GM04504 (cell line): ENCODE measurements around the gene P3H2.

Source experiments
- DNase-seq: peaks from one replicate; pipeline ENCODE4 v3.0.0-alpha.2; 2012; ENCODE audit warnings: low read depth

P3H2 gene

GRCh38 chr3:190125436-190126068, 4.9 kb upstream of the P3H2 start:
- no peak for DNase-seq

- no peak for DNase-seq
Observed at GRCh38 chr3:190124067-190124466, 3.4 kb upstream of the P3H2 start.

GRCh38 chr3:190122198-190122771, 1.6 kb upstream of the P3H2 start:
- no peak for DNase-seq

- no peak for DNase-seq
Observed at GRCh38 chr3:190121383-190121782, 686 bp upstream of the P3H2 start.

GRCh38 chr3:190121061-190121377, 322 bp upstream of the P3H2 start:
- DNase-seq, result no peak

- DNase-seq, result no peak
Observed at GRCh38 chr3:190119461-190120268, 1.0 kb downstream of the P3H2 start.

GRCh38 chr3:190118438-190118837, 2.3 kb downstream of the P3H2 start:
- no peak for DNase-seq

- no peak for DNase-seq
Observed at GRCh38 chr3:190117981-190118380, 2.7 kb downstream of the P3H2 start.

- DNase-seq, result no peak
Observed at GRCh38 chr3:190116551-190117067, 4.1 kb downstream of the P3H2 start.

GRCh38 chr3:190110826-190111225, 9.9 kb downstream of the P3H2 start:
- DNase-seq, result no peak

- no peak for DNase-seq
Observed at GRCh38 chr3:190109441-190109840, 11.3 kb downstream of the P3H2 start.

- DNase-seq, result no peak
Observed at GRCh38 chr3:190108804-190109203, 11.9 kb downstream of the P3H2 start.

- peak; percentile 57 for DNase-seq
Observed at GRCh38 chr3:190105876-190106275, 14.8 kb downstream of the P3H2 start.

- no peak for DNase-seq
Observed at GRCh38 chr3:190101320-190102011, 19.2 kb downstream of the P3H2 start.

- no peak for DNase-seq
Observed at GRCh38 chr3:190099099-190099498, 21.6 kb downstream of the P3H2 start.

- DNase-seq, result no peak
Observed at GRCh38 chr3:190097617-190098016, 23.1 kb downstream of the P3H2 start.

- no peak for DNase-seq
Observed at GRCh38 chr3:190097025-190097424, 23.7 kb downstream of the P3H2 start.

GRCh38 chr3:190096345-190096744, 24.4 kb downstream of the P3H2 start:
- DNase-seq, result no peak

GRCh38 chr3:190094160-190094718, 26.5 kb downstream of the P3H2 start:
- no peak for DNase-seq

- DNase-seq, result no peak
Observed at GRCh38 chr3:190092250-190092649, 28.4 kb downstream of the P3H2 start.

- no peak for DNase-seq
Observed at GRCh38 chr3:190089711-190090110, 31.0 kb downstream of the P3H2 start.

GRCh38 chr3:190088890-190089289, 31.8 kb downstream of the P3H2 start:
- no peak for DNase-seq
